A549 (cell line): ENCODE measurements around the gene HMG20B.

Experiments used
- BHLHE40 ChIP-seq: IDR thresholded peaks from 2 replicates; pipeline ENCODE4 v1.6.1; 2012; ENCODE audit warnings: low read depth, low read length, inconsistent platforms
- CHD2 ChIP-seq: fragments of 150-350 bp; IDR thresholded peaks from 2 replicates; pipeline ENCODE4 v1.6.1; 2014; ENCODE audit warnings: low read length; ENCODE audit not compliant: partially characterized antibody
- NPAS2 ChIP-seq: fragments of 250-450 bp; sonication (Bioruptor Pico); IDR thresholded peaks from 2 replicates; pipeline ENCODE4 v1.8.0; 2022; ENCODE audit warnings: mild to moderate bottlenecking, moderate library complexity, borderline replicate concordance
- PHF8 ChIP-seq: fragments of 200-600 bp; sonication (generic); IDR thresholded peaks from 2 replicates; pipeline ENCODE4 v1.6.1; 2016; ENCODE audit warnings: low read depth, mild to moderate bottlenecking, antibody characterized with exemption, moderate library complexity, borderline replicate concordance
- RAD21 ChIP-seq, 2 experiments: fragments of >200 bp in 1 of 2; sonication (Bioruptor Twin) in 1 of 2; formaldehyde crosslinking in 1 of 2; IDR thresholded peaks in 1 of 2; conservative IDR thresholded peaks in 1 of 2; 2 replicates in 1 of 2; 3 replicates in 1 of 2; pipeline ENCODE4 v1.6.1; 2012 to 2018; ENCODE audit warnings: inconsistent platforms in 1 of 2
- TFCP2L1 ChIP-seq: fragments of 250-450 bp; sonication (Bioruptor Pico); IDR thresholded peaks from 2 replicates; pipeline ENCODE4 v1.5.0; 2021; ENCODE audit warnings: mild to moderate bottlenecking
- TF ChIP-seq, protein P1 (sequence below): fragments of >200 bp; sonication (Bioruptor Twin); formaldehyde crosslinking; IDR thresholded peaks from 3 replicates; pipeline ENCODE4 v1.5.1; 2016
- TF ChIP-seq, protein P2 (sequence below): fragments of 250-450 bp; sonication (Bioruptor Pico); IDR thresholded peaks from 2 replicates; pipeline ENCODE4 v1.5.0; 2021; ENCODE audit warnings: mild to moderate bottlenecking, moderate library complexity, borderline replicate concordance
- TF ChIP-seq, protein P3 (sequence below): IDR thresholded peaks from 2 replicates; pipeline ENCODE4 v1.6.1; 2012

- no peak for TF ChIP-seq NPAS2 (CRISPR knock-in tag)
- TF ChIP-seq CHD2, result no peak
- no peak for TF ChIP-seq RAD21 (conservative IDR thresholded peaks at IDR 0.05 in 1 of 2, IDR thresholded peaks at IDR 0.05 in 1 of 2)
- TF ChIP-seq PHF8, result no peak; the same call in 1 of the 2 replicates
- TF ChIP-seq BHLHE40, result no peak
- TF ChIP-seq, protein P1, sequence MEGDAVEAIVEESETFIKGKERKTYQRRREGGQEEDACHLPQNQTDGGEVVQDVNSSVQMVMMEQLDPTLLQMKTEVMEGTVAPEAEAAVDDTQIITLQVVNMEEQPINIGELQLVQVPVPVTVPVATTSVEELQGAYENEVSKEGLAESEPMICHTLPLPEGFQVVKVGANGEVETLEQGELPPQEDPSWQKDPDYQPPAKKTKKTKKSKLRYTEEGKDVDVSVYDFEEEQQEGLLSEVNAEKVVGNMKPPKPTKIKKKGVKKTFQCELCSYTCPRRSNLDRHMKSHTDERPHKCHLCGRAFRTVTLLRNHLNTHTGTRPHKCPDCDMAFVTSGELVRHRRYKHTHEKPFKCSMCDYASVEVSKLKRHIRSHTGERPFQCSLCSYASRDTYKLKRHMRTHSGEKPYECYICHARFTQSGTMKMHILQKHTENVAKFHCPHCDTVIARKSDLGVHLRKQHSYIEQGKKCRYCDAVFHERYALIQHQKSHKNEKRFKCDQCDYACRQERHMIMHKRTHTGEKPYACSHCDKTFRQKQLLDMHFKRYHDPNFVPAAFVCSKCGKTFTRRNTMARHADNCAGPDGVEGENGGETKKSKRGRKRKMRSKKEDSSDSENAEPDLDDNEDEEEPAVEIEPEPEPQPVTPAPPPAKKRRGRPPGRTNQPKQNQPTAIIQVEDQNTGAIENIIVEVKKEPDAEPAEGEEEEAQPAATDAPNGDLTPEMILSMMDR, result no peak
- TF ChIP-seq TFCP2L1 (CRISPR knock-in tag), result no peak
- TF ChIP-seq, protein P2, sequence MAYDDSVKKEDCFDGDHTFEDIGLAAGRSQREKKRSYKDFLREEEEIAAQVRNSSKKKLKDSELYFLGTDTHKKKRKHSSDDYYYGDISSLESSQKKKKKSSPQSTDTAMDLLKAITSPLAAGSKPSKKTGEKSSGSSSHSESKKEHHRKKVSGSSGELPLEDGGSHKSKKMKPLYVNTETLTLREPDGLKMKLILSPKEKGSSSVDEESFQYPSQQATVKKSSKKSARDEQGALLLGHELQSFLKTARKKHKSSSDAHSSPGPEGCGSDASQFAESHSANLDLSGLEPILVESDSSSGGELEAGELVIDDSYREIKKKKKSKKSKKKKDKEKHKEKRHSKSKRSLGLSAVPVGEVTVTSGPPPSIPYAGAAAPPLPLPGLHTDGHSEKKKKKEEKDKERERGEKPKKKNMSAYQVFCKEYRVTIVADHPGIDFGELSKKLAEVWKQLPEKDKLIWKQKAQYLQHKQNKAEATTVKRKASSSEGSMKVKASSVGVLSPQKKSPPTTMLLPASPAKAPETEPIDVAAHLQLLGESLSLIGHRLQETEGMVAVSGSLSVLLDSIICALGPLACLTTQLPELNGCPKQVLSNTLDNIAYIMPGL (CRISPR knock-in tag), result no peak
- TF ChIP-seq, protein P3, sequence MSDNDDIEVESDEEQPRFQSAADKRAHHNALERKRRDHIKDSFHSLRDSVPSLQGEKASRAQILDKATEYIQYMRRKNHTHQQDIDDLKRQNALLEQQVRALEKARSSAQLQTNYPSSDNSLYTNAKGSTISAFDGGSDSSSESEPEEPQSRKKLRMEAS, result no peak
These were observed 566 bp downstream of the HMG20B start for GRCh38 chr19:3573162-3573857.
